Activated B cell treated with CpG ODN at 0.5 μM for 24 hours (primary cell): ENCODE results near the gene CD96. TPM values are rescaled to one million over a fixed set of nuclear protein-coding genes. Genes with fewer than 3 reads are reported as not detected.
"Not testable (repeated sequence)": the region's sequence is repeated elsewhere in the genome, so short reads cannot be mapped to it uniquely, and the experiment has no call there.

ENCODE experiments used
- ATAC-seq: fragments of 200-7000 bp; cut with Tn5 transposase; one replicate; pipeline ENCODE4 v1.10.0; 2021; ENCODE audit warnings: low read depth, mild to moderate bottlenecking, moderate library complexity
- CTCF ChIA-PET: fragments of 350-600 bp; sonication (Branson Sonifier 250); formaldehyde crosslinking; loops from one replicate; lab custom pipeline; 2021; ENCODE audit warnings: antibody characterized with exemption; lab: Charles Lee
- POLR2A ChIA-PET: fragments of 350-600 bp; sonication (Branson Sonifier 250); formaldehyde crosslinking; loops from one replicate; lab custom pipeline; 2021; ENCODE audit warnings: antibody characterized with exemption; lab: Charles Lee
- DNase-seq: peaks from one replicate; pipeline ENCODE4 v3.0.0; 2022
- H3K27ac Mint-ChIP-seq: one replicate; pipeline ENCODE4 v1.8.0; 2020; ENCODE audit warnings: mixed read lengths
- H3K27me3 Mint-ChIP-seq: one replicate; pipeline ENCODE4 v1.8.0; 2021; ENCODE audit warnings: mixed read lengths
- H3K36me3 Mint-ChIP-seq: one replicate; pipeline ENCODE4 v1.8.0; 2021; ENCODE audit warnings: low read depth, mixed read lengths
- H3K4me1 Mint-ChIP-seq: one replicate; pipeline ENCODE4 v1.8.0; 2021; ENCODE audit warnings: mixed read lengths
- H3K4me3 Mint-ChIP-seq: one replicate; pipeline ENCODE4 v1.8.0; 2020; ENCODE audit warnings: mild to moderate bottlenecking, mixed read lengths
- H3K9me3 Mint-ChIP-seq: one replicate; pipeline ENCODE4 v1.8.0; 2020; ENCODE audit warnings: mixed read lengths
- CTCF ChIP-seq: fragments of 200-600 bp; IDR thresholded peaks from one replicate; pipeline ENCODE4 v1.8.0; 2022; ENCODE audit warnings: antibody characterized with exemption, mild to moderate bottlenecking
- intact Hi-C: fragments of 100-400 bp; cut with micrococcal nuclease; formaldehyde crosslinking; loops from one replicate; pipeline ENCODE4 v1.15.1; 2024
- total RNA-seq: library from RNA; stranded (reverse); gene quantifications from 2 replicates; pipeline ENCODE4 v1.2.3, GENCODE V29; 2022

CD96 gene
- total RNA-seq, 1 donor from 2014 or later, result 34.3 TPM

GRCh38 chr3:111509308-111509707 is 32.7 kb upstream of the CD96 start:
- H3K4me1 Mint-ChIP-seq, result no peaks in the 10 kb centered on the region

GRCh38 chr3:111517801-111518200 is 24.2 kb upstream of the CD96 start:
- Mint-ChIP-seq H3K9me3 (no peaks in the 10 kb centered on the region), H3K27me3 (peaks cover 1% of the 10 kb centered on the region), H3K36me3 (no peaks in the 10 kb centered on the region), H3K27ac (no peak overlapping the region), H3K4me3 (no peak overlapping the region), H3K4me1 (no peaks in the 10 kb centered on the region)
- CTCF ChIA-PET, result no interaction called here
- intact Hi-C loops, result no loop called here
- POLR2A ChIA-PET, result no interaction called here
- no peak for ATAC-seq
- no peak for DNase-seq
- no peak for TF ChIP-seq CTCF

More at GRCh38 chr3:111509308-111509707, 32.7 kb upstream of the CD96 start:
- ATAC-seq (no peak), DNase-seq (no peak)
- peaks cover 3% of the 10 kb centered on the region for H3K9me3 Mint-ChIP-seq
- intact Hi-C loops, result no loop called here
- H3K4me3 Mint-ChIP-seq, result no peak overlapping the region
- no peak for TF ChIP-seq CTCF
- no peaks in the 10 kb centered on the region for H3K27me3 Mint-ChIP-seq
- no peaks in the 10 kb centered on the region for H3K36me3 Mint-ChIP-seq
- ChIA-PET CTCF (no interaction called here), POLR2A (no interaction called here)
- H3K27ac Mint-ChIP-seq, result no peak overlapping the region

GRCh38 chr3:111519178-111519855 is 22.7 kb upstream of the CD96 start:
- no peaks in the 10 kb centered on the region for H3K9me3 Mint-ChIP-seq
- H3K4me3 Mint-ChIP-seq, result no peak overlapping the region
- peaks cover 1% of the 10 kb centered on the region for H3K27me3 Mint-ChIP-seq
- H3K36me3 Mint-ChIP-seq, result no peaks in the 10 kb centered on the region
- TF ChIP-seq CTCF, result no peak
- ChIA-PET POLR2A (no interaction called here), CTCF (no interaction called here)
- ATAC-seq (no peak), DNase-seq (no peak)
- peaks cover 10% of the 10 kb centered on the region for H3K4me1 Mint-ChIP-seq
- no peak overlapping the region for H3K27ac Mint-ChIP-seq
- intact Hi-C loops, result no loop called here

- Mint-ChIP-seq H3K27ac (no peak overlapping the region), H3K27me3 (peaks cover 1% of the 10 kb centered on the region), H3K9me3 (no peaks in the 10 kb centered on the region), H3K4me1 (peaks cover 15% of the 10 kb centered on the region), H3K4me3 (no peak overlapping the region), H3K36me3 (no peaks in the 10 kb centered on the region)
- no peak for TF ChIP-seq CTCF
- CTCF ChIA-PET, result no interaction called here
- POLR2A ChIA-PET, result no interaction called here
- ATAC-seq (no peak), DNase-seq (no peak)
- intact Hi-C loops, result loop anchor here (1.0 kb wide), 1 partner anchor 13 kb away; no protein-coding TSS in a partner anchor
Observed at GRCh38 chr3:111521891-111522290, 20.1 kb upstream of the CD96 start.

GRCh38 chr3:111524486-111524885 is 17.5 kb upstream of the CD96 start:
- H3K9me3 Mint-ChIP-seq, POLR2A ChIA-PET, H3K27me3 Mint-ChIP-seq, CTCF ChIA-PET, ATAC-seq, H3K4me3 Mint-ChIP-seq, H3K36me3 Mint-ChIP-seq, DNase-seq, intact Hi-C loops: not testable (repeated sequence)
- H3K27ac Mint-ChIP-seq, result peak overlapping the region; percentile 70
- peaks cover 15% of the 10 kb centered on the region for H3K4me1 Mint-ChIP-seq
